OCI-LY7 (cell line): Measurements from ENCODE around the gene SMOC2. TPM values are rescaled to one million over a fixed set of nuclear protein-coding genes. Genes with fewer than 3 reads are reported as not detected.

Experiments
- BruUV-seq: library from RNA; stranded (reverse); fragments of 400-500 nt; replicated peaks from 2 replicates; lab custom pipeline; 2021; lab: Mats Ljungman, UMichigan
- CTCF ChIA-PET: fragments of 300-600 bp; sonication (Branson Sonifier 250); formaldehyde crosslinking; loops from one replicate; lab custom pipeline; 2022; ENCODE audit warnings: antibody characterized with exemption; ENCODE audit not compliant: unreplicated experiment; lab: Charles Lee
- POLR2A ChIA-PET: fragments of 300-600 bp; sonication (Branson Sonifier 250); formaldehyde crosslinking; loops from one replicate; lab custom pipeline; 2022; ENCODE audit warnings: antibody characterized with exemption; lab: Charles Lee
- DNase-seq: peaks from one replicate; pipeline ENCODE4 v3.0.0-alpha.2; 2015; ENCODE audit warnings: low spot score
- H2AFZ ChIP-seq: fragments of 200-600 bp; sonication (generic), shearing (Covaris generic); 2 replicates; pipeline ENCODE4 v1.6.1; 2014; ENCODE audit warnings: mild to moderate bottlenecking, antibody characterized with exemption, low read length, moderate library complexity
- H3K27ac ChIP-seq: fragments of 200-600 bp; sonication (generic); 2 replicates; pipeline ENCODE4 v1.5.1; 2014; ENCODE audit warnings: mixed run types, low read depth, mild to moderate bottlenecking, moderate library complexity, low read length, inconsistent platforms; ENCODE audit not compliant: poor library complexity, severe bottlenecking
- H3K36me3 ChIP-seq: fragments of 200-600 bp; sonication (generic); 2 replicates; pipeline ENCODE4 v1.6.1; 2014; ENCODE audit warnings: mild to moderate bottlenecking, antibody characterized with exemption, low read length, moderate library complexity, mixed read lengths; ENCODE audit not compliant: insufficient read depth
- H3K4me1 ChIP-seq: fragments of 200-600 bp; sonication (generic); 2 replicates; pipeline ENCODE4 v1.5.1; 2014; ENCODE audit warnings: mild to moderate bottlenecking, low read length; ENCODE audit not compliant: insufficient read depth, poor library complexity, severe bottlenecking
- H3K4me2 ChIP-seq: fragments of 200-600 bp; sonication (generic); 2 replicates; pipeline ENCODE4 v1.6.1; 2014; ENCODE audit warnings: mild to moderate bottlenecking, low read length
- H3K4me3 ChIP-seq: fragments of 200-600 bp; sonication (generic); 2 replicates; pipeline ENCODE4 v1.5.1; 2014; ENCODE audit warnings: mild to moderate bottlenecking, low read depth, low read length; ENCODE audit not compliant: poor library complexity, severe bottlenecking
- H3K79me2 ChIP-seq: fragments of 200-600 bp; sonication (generic); 2 replicates; pipeline ENCODE4 v1.6.1; 2016; ENCODE audit warnings: low read depth, mild to moderate bottlenecking, low read length, moderate library complexity, mixed read lengths; ENCODE audit not compliant: insufficient read depth
- H3K9me2 ChIP-seq: fragments of 200-600 bp; sonication (generic); 2 replicates; pipeline ENCODE4 v1.6.1; 2016; ENCODE audit warnings: mild to moderate bottlenecking, low read length, mixed read lengths; ENCODE audit not compliant: insufficient read depth
- H3K9me3 ChIP-seq: fragments of 200-600 bp; sonication (generic); 2 replicates; pipeline ENCODE4 v1.6.1; 2014; ENCODE audit warnings: mild to moderate bottlenecking, mixed run types, low read length, mixed read lengths
- H4K20me1 ChIP-seq: fragments of 200-600 bp; sonication (generic); 2 replicates; pipeline ENCODE4 v1.6.1; 2014; ENCODE audit warnings: mild to moderate bottlenecking, antibody characterized with exemption, low read length, moderate library complexity, mixed read lengths; ENCODE audit not compliant: insufficient read depth
- EZH2phosphoT487 ChIP-seq: fragments of 200-600 bp; sonication (generic); IDR thresholded peaks from 2 replicates; pipeline ENCODE4 v1.6.1; 2018; ENCODE audit warnings: low read depth, borderline replicate concordance, mild to moderate bottlenecking, mixed run types, antibody characterized with exemption, low read length, moderate library complexity, mixed read lengths
- intact Hi-C: fragments of 100-400 bp; cut with micrococcal nuclease; formaldehyde crosslinking; loops from one replicate; pipeline ENCODE4 v1.10.0; 2022; ENCODE audit not compliant: unreplicated experiment
- total RNA-seq, 2 experiments: library from RNA; depleted of rRNA in 1 of 2; stranded (reverse); fragments of >200 nt in 1 of 2; shearing (Covaris generic) in 1 of 2; gene quantifications; 2 replicates each; pipeline ENCODE4 v1.2.3, GENCODE V29; 2014 to 2022
- TF ChIP-seq, protein P1 (sequence below): fragments of 200-600 bp; sonication (generic); conservative IDR thresholded peaks from 2 replicates; pipeline ENCODE4 v1.5.1; 2014; ENCODE audit warnings: mild to moderate bottlenecking, antibody characterized with exemption, low read length, moderate library complexity, mixed read lengths

Gene SMOC2
- total RNA-seq, 2 experiments from 2014 or later = not detected

DNA sequence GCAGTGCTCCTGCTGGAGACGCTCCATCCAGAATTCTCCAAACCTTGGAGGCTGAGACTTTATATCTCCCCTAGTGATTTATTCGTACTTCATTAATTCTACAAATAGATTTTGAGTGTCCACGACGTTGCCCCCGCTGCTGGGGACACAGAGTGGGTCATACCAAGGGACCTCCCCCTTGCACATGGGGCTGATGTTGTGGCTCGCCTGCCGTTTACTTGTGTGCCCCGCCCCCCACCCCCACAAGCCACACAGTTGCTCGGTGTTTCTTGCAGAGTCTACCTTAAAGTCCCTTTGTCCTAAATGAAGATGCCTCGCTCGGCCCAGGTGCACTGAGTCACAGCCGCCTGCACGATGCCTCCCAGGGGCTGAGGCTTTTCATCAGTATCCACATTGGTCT lies 20.3 kb upstream of the SMOC2 start:
- TF ChIP-seq EZH2phosphoT487 = no peak
- TF ChIP-seq, protein P1, sequence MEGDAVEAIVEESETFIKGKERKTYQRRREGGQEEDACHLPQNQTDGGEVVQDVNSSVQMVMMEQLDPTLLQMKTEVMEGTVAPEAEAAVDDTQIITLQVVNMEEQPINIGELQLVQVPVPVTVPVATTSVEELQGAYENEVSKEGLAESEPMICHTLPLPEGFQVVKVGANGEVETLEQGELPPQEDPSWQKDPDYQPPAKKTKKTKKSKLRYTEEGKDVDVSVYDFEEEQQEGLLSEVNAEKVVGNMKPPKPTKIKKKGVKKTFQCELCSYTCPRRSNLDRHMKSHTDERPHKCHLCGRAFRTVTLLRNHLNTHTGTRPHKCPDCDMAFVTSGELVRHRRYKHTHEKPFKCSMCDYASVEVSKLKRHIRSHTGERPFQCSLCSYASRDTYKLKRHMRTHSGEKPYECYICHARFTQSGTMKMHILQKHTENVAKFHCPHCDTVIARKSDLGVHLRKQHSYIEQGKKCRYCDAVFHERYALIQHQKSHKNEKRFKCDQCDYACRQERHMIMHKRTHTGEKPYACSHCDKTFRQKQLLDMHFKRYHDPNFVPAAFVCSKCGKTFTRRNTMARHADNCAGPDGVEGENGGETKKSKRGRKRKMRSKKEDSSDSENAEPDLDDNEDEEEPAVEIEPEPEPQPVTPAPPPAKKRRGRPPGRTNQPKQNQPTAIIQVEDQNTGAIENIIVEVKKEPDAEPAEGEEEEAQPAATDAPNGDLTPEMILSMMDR = no peak
- Histone ChIP-seq H3K9me2 (no peaks in the 10 kb centered on the region), H3K79me2 (no peaks in the 10 kb centered on the region), H4K20me1 (no peaks in the 10 kb centered on the region), H3K27ac (no peak overlapping the region), H2AFZ (no peak overlapping the region), H3K4me1 (no peaks in the 10 kb centered on the region), H3K36me3 (no peaks in the 10 kb centered on the region), H3K4me3 (no peak overlapping the region), H3K9me3 (no peaks in the 10 kb centered on the region), H3K4me2 (no peak overlapping the region)
- BruUV-seq = no TSS peak
- CTCF ChIA-PET = no interaction called here
- POLR2A ChIA-PET = no interaction called here
- intact Hi-C loops = no loop called here
- DNase-seq = no peak

DNA sequence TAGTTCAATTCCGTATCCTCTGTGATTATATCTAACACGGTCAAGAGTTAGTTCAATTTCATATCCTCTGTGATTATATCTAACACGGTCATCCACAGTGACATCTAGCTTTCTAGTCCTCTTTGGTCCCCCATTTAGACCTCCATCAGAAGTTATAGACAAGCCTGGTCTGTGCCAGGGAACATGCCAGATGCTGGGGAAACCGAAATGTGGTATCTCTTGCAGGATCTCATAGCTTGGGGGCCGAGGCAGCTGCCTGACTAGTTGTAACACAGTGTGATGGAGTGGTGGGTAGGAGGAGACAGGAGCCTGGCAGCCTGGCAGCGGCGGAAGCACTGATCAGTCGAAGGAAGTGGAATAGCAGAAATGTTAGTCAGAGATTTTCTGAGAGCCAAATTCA lies 13.8 kb upstream of the SMOC2 start:
- Histone ChIP-seq H3K4me3 (no peak overlapping the region), H4K20me1 (no peaks in the 10 kb centered on the region), H3K79me2 (no peaks in the 10 kb centered on the region), H3K27ac (no peak overlapping the region), H3K9me3 (no peaks in the 10 kb centered on the region), H2AFZ (no peak overlapping the region), H3K9me2 (no peaks in the 10 kb centered on the region), H3K36me3 (no peaks in the 10 kb centered on the region), H3K4me1 (no peaks in the 10 kb centered on the region), H3K4me2 (no peak overlapping the region)
- no peak for TF ChIP-seq EZH2phosphoT487
- TF ChIP-seq, protein P1 = no peak
- intact Hi-C loops = no loop called here
- DNase-seq = no peak
- ChIA-PET POLR2A (no interaction called here), CTCF (no interaction called here)
- BruUV-seq = no TSS peak

- no peaks in the 10 kb centered on the region for H3K79me2 ChIP-seq
- H4K20me1 ChIP-seq = no peaks in the 10 kb centered on the region
- no TSS peak for BruUV-seq
- DNase-seq = no peak
- H2AFZ ChIP-seq = no peak overlapping the region
- no peak overlapping the region for H3K27ac ChIP-seq
- no peaks in the 10 kb centered on the region for H3K4me1 ChIP-seq
- intact Hi-C loops = no loop called here
- no peaks in the 10 kb centered on the region for H3K36me3 ChIP-seq
- POLR2A ChIA-PET = no interaction called here
- CTCF ChIA-PET = no interaction called here
- H3K9me3 ChIP-seq = no peaks in the 10 kb centered on the region
- H3K4me2 ChIP-seq = no peak overlapping the region
- H3K4me3 ChIP-seq = no peak overlapping the region
- TF ChIP-seq, protein P1 = no peak
- no peaks in the 10 kb centered on the region for H3K9me2 ChIP-seq
Observed at GRCh38 chr6:168428052-168428826, 12.7 kb upstream of the SMOC2 start.
